A549 treated with Mapracorat at 1 μM for 4 hours (cell line): ENCODE measurements around the gene XPO4. TPM values are rescaled to one million over a fixed set of nuclear protein-coding genes. Genes with fewer than 3 reads are reported as not detected.

Experiments
- total RNA-seq: library from RNA; stranded (reverse); fragments of 200-300 nt; extraction: Qiagen RNA extraction; gene quantifications from 5 replicates; pipeline ENCODE4 v1.2.3, GENCODE V29; 2022

XPO4 gene
- total RNA-seq = 5.0 to 6.9 TPM (median 6.5 TPM) in 5 replicates

GRCh38 chr13:20902438-20903163 is at the start of gene XPO4:
Gene XPO4, minus strand, starts transcription at chr13:20902746. Its CDS starts 8 bp downstream, at chr13:20902738.

GRCh38 chr13:20773194-20774080 is 129.1 kb downstream of the XPO4 start, which contains the start of gene EEF1AKMT1:
Gene EEF1AKMT1, minus strand, starts transcription at chr13:20773961. Its CDS starts 16,363 bp downstream, at chr13:20757598.

Other genes with a start within 250 kb of the XPO4 start
- gene IL17D, start 199.0 kb downstream of the XPO4 start, total RNA-seq = 0.95 to 1.4 TPM (median 1.3 TPM) in 5 replicates
- gene EEF1AKMT1, start 128.8 kb downstream of the XPO4 start, total RNA-seq = 3.3 to 6.5 TPM (median 4.9 TPM) in 5 replicates
- 9.8 to 12.3 TPM (median 10.9 TPM) in 5 replicates for gene LATS2, start 158.8 kb upstream of the XPO4 start, total RNA-seq
- 139 to 172 TPM (median 152 TPM) in 5 replicates for gene SAP18, start 237.4 kb upstream of the XPO4 start, total RNA-seq